ENCODE data around the gene LIMK1. TPM values are rescaled to one million over a fixed set of nuclear protein-coding genes. Genes with fewer than 3 reads are reported as not detected.

The LIMK1 gene
- total RNA-seq, 1 experiment from 2014 or later: 31.4 TPM

DNA sequence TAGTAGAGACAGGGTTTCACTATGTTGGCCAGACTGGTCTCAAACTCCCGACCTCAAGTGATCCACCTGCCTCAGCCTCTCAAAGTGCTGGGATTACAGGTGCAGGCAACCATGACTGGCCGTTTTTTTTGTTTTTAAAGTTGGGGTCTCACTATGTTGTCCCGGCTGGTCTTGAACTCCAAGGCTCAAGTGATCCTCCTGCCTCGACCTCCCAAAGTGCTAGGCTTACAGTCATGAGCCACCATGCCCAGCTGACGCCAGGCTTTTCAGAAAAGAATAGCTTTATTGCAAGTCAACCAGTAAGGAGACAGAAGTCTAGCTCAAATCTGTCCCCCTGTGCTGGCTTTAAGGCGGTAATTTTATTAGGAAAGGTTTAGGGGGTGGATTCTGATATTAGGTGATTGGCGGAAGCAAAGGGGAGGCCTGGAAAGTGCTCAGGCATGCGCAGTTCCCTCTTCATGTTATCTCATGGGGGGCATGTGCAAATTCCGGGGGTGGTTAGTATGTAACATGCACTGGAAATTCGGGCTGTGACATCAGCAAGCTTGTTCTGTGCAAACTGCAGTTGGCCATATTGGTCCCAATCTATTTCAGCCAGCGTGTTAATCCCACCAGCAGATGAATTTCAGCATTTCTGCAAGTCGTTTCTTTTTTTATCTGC lies 42.7 kb downstream of the LIMK1 start:
- TF ChIP-seq, protein P1, sequence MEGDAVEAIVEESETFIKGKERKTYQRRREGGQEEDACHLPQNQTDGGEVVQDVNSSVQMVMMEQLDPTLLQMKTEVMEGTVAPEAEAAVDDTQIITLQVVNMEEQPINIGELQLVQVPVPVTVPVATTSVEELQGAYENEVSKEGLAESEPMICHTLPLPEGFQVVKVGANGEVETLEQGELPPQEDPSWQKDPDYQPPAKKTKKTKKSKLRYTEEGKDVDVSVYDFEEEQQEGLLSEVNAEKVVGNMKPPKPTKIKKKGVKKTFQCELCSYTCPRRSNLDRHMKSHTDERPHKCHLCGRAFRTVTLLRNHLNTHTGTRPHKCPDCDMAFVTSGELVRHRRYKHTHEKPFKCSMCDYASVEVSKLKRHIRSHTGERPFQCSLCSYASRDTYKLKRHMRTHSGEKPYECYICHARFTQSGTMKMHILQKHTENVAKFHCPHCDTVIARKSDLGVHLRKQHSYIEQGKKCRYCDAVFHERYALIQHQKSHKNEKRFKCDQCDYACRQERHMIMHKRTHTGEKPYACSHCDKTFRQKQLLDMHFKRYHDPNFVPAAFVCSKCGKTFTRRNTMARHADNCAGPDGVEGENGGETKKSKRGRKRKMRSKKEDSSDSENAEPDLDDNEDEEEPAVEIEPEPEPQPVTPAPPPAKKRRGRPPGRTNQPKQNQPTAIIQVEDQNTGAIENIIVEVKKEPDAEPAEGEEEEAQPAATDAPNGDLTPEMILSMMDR (IDR thresholded peaks at IDR 0.05; ENCODE audit: insufficient read depth in 1 of 2, low read depth in 1 of 2, low read length in 1 of 2, severe bottlenecking in 1 of 2, unreplicated experiment in 1 of 2): no peak
- ChIA-PET POLR2A (no interaction called here), CTCF (no interaction called here)
- H3K36me3 ChIP-seq (ENCODE audit: control insufficient read depth, insufficient read depth, low read length): no peaks in the 10 kb centered on the region
- BruUV-seq (replicated peaks): no TSS peak
- no peaks in the 10 kb centered on the region for H3K27me3 Mint-ChIP-seq (ENCODE audit: insufficient read depth, unreplicated experiment)
- H3K36me3 Mint-ChIP-seq (ENCODE audit: insufficient read depth, unreplicated experiment): no peaks in the 10 kb centered on the region
- no peaks in the 10 kb centered on the region for H3K4me1 Mint-ChIP-seq (ENCODE audit: low read depth, unreplicated experiment)
- intact Hi-C loops (cut with micrococcal nuclease; ENCODE audit: unreplicated experiment): no loop called here
- H3K4me1 ChIP-seq: no peaks in the 10 kb centered on the region
- no peak overlapping the region for H3K4me3 Mint-ChIP-seq (ENCODE audit: unreplicated experiment)
- H3K9me3 ChIP-seq: no peaks in the 10 kb centered on the region
- H3K27ac Mint-ChIP-seq (ENCODE audit: unreplicated experiment): no peak overlapping the region
- H3K9me3 Mint-ChIP-seq (ENCODE audit: unreplicated experiment): no peaks in the 10 kb centered on the region
- no peak overlapping the region for H3K4me3 ChIP-seq (ENCODE audit: low read depth, low read length)
- no peak for DNase-seq
- H3K27me3 ChIP-seq (replicated peaks; ENCODE audit: control insufficient read depth, insufficient read depth, low read length): no peaks in the 10 kb centered on the region

DNA sequence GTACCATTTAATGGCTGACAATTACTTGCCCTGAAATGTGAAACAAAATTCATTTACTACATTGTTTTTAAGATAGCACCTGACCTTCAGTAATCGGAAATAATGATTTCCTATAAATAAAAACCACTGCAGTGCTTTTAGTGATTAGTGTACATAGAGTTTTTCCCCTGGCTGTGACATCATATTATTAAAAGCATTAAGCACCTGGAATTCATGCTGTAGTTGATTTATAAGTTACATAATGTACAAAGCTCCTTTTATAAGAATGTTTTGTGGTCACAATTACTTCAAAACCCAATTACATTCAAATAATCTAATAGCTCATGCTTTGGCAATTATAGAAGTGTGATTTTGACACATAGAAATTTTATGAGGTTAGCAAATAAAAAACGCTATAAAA lies 46.3 kb downstream of the LIMK1 start:
- BruUV-seq (replicated peaks): no TSS peak
- TF ChIP-seq, protein P1 (IDR thresholded peaks at IDR 0.05; ENCODE audit: insufficient read depth in 1 of 2, low read depth in 1 of 2, low read length in 1 of 2, severe bottlenecking in 1 of 2, unreplicated experiment in 1 of 2): no peak
- no peaks in the 10 kb centered on the region for H3K9me3 Mint-ChIP-seq (ENCODE audit: unreplicated experiment)
- H3K4me1 Mint-ChIP-seq (ENCODE audit: low read depth, unreplicated experiment): no peaks in the 10 kb centered on the region
- ChIA-PET CTCF (no interaction called here), POLR2A (no interaction called here)
- H3K4me3 Mint-ChIP-seq (ENCODE audit: unreplicated experiment): no peak overlapping the region
- Histone ChIP-seq H3K36me3 (ENCODE audit: control insufficient read depth, insufficient read depth, low read length) (no peaks in the 10 kb centered on the region), H3K27me3 (replicated peaks; ENCODE audit: control insufficient read depth, insufficient read depth, low read length) (no peaks in the 10 kb centered on the region), H3K4me1 (peaks cover 5% of the 10 kb centered on the region; the same call in 1 of the 2 replicates), H3K9me3 (no peaks in the 10 kb centered on the region), H3K4me3 (ENCODE audit: low read depth, low read length) (no peak overlapping the region)
- H3K36me3 Mint-ChIP-seq (ENCODE audit: insufficient read depth, unreplicated experiment): no peaks in the 10 kb centered on the region
- no peaks in the 10 kb centered on the region for H3K27me3 Mint-ChIP-seq (ENCODE audit: insufficient read depth, unreplicated experiment)
- intact Hi-C loops (cut with micrococcal nuclease; ENCODE audit: unreplicated experiment): no loop called here
- no peak for DNase-seq
- no peak overlapping the region for H3K27ac Mint-ChIP-seq (ENCODE audit: unreplicated experiment)

DNA sequence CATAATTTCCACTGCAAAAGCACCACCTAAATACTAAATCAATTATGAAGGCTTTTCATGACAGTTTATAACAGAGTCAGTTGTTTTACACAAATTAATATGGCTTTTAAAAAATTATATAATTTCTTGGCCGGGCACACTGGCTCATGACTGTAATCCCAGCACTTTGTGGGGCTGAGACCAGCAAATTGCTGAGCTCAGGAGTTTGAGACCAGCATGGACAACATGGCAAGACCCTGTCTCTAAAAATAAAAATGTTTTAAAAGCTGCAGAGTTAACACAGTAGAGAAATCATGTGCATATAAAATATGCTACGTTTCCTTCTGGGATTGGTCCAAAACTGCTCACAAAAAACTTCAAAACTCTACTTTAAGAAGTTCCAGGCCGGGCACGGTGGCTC lies 46.9 kb downstream of the LIMK1 start:
- no peaks in the 10 kb centered on the region for H3K36me3 ChIP-seq (ENCODE audit: control insufficient read depth, insufficient read depth, low read length)
- intact Hi-C loops (cut with micrococcal nuclease; ENCODE audit: unreplicated experiment): no loop called here
- POLR2A ChIA-PET: no interaction called here
- H3K36me3 Mint-ChIP-seq (ENCODE audit: insufficient read depth, unreplicated experiment): no peaks in the 10 kb centered on the region
- no peaks in the 10 kb centered on the region for H3K9me3 ChIP-seq
- TF ChIP-seq, protein P1 (IDR thresholded peaks at IDR 0.05; ENCODE audit: insufficient read depth in 1 of 2, low read depth in 1 of 2, low read length in 1 of 2, severe bottlenecking in 1 of 2, unreplicated experiment in 1 of 2): no peak
- no peak overlapping the region for H3K27ac Mint-ChIP-seq (ENCODE audit: unreplicated experiment)
- CTCF ChIA-PET: no interaction called here
- H3K4me1 ChIP-seq: peaks cover 5% of the 10 kb centered on the region; the same call in 1 of the 2 replicates
- BruUV-seq (replicated peaks): no TSS peak
- no peak for DNase-seq
- H3K4me3 Mint-ChIP-seq (ENCODE audit: unreplicated experiment): no peak overlapping the region
- H3K27me3 Mint-ChIP-seq (ENCODE audit: insufficient read depth, unreplicated experiment): no peaks in the 10 kb centered on the region
- H3K4me3 ChIP-seq (ENCODE audit: low read depth, low read length): no peak overlapping the region
- no peaks in the 10 kb centered on the region for H3K27me3 ChIP-seq (replicated peaks; ENCODE audit: control insufficient read depth, insufficient read depth, low read length)
- no peaks in the 10 kb centered on the region for H3K9me3 Mint-ChIP-seq (ENCODE audit: unreplicated experiment)
- H3K4me1 Mint-ChIP-seq (ENCODE audit: low read depth, unreplicated experiment): no peaks in the 10 kb centered on the region

Data from Caco-2 (cell line).